Tibial nerve (tissue), 4 donors: ENCODE results near the gene GLUD2.
"Not testable (repeated sequence)": the region's sequence is repeated elsewhere in the genome, so short reads cannot be mapped to it uniquely, and the experiment has no call there.

ENCODE experiments used
- EP300 ChIP-seq, 2 donors: sonication (generic); formaldehyde crosslinking; IDR thresholded peaks; one replicate each; pipeline ENCODE4 v1.6.1; 2017; ENCODE audit warnings: antibody characterized with exemption in 2 of 2, mild to moderate bottlenecking in 1 of 2
- TF ChIP-seq, protein P1 (sequence below), 5 experiments: fragments of 200-600 bp in 3 of 5; fragments of 450-650 bp in 2 of 5; sonication (generic) in 3 of 5; IDR thresholded peaks; one replicate each; pipeline ENCODE4 v1.5.1; 2016 to 2019; ENCODE audit warnings: antibody characterized with exemption in 5 of 5, mild to moderate bottlenecking in 3 of 5, moderate library complexity in 2 of 5

DNA sequence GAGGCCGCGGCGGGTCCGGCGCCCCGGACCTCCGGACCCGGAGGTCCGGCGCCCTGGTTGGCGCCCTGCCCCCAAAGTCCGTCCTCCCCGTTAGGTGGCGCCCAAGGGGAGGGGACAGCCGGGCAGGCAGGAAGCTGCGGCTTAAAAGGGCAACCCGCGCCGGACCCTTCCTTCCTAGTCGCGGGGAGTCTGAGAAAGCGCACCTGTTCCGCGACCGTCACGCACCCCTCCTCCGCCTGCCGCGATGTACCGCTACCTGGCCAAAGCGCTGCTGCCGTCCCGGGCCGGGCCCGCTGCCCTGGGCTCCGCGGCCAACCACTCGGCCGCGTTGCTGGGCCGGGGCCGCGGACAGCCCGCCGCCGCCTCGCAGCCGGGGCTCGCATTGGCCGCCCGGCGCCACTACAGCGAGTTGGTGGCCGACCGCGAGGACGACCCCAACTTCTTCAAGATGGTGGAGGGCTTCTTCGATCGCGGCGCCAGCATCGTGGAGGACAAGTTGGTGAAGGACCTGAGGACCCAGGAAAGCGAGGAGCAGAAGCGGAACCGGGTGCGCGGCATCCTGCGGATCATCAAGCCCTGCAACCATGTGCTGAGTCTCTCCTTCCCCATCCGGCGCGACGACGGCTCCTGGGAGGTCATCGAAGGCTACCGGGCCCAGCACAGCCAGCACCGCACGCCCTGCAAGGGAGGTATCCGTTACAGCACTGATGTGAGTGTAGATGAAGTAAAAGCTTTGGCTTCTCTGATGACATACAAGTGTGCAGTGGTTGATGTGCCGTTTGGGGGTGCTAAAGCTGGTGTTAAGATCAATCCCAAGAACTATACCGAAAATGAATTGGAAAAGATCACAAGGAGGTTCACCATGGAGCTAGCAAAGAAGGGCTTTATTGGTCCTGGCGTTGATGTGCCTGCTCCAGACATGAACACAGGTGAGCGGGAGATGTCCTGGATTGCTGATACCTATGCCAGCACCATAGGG lies at the start of gene GLUD2:
- TF ChIP-seq, protein P1, sequence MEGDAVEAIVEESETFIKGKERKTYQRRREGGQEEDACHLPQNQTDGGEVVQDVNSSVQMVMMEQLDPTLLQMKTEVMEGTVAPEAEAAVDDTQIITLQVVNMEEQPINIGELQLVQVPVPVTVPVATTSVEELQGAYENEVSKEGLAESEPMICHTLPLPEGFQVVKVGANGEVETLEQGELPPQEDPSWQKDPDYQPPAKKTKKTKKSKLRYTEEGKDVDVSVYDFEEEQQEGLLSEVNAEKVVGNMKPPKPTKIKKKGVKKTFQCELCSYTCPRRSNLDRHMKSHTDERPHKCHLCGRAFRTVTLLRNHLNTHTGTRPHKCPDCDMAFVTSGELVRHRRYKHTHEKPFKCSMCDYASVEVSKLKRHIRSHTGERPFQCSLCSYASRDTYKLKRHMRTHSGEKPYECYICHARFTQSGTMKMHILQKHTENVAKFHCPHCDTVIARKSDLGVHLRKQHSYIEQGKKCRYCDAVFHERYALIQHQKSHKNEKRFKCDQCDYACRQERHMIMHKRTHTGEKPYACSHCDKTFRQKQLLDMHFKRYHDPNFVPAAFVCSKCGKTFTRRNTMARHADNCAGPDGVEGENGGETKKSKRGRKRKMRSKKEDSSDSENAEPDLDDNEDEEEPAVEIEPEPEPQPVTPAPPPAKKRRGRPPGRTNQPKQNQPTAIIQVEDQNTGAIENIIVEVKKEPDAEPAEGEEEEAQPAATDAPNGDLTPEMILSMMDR (IDR thresholded peaks at IDR 0.05) = peak in 4 of 5 experiments; percentile 28 to 48 (median 44)
- not testable (repeated sequence) for TF ChIP-seq EP300 (IDR thresholded peaks at IDR 0.05)
